ENCODE data around the gene TAF4B.

TAF4B gene

DNA sequence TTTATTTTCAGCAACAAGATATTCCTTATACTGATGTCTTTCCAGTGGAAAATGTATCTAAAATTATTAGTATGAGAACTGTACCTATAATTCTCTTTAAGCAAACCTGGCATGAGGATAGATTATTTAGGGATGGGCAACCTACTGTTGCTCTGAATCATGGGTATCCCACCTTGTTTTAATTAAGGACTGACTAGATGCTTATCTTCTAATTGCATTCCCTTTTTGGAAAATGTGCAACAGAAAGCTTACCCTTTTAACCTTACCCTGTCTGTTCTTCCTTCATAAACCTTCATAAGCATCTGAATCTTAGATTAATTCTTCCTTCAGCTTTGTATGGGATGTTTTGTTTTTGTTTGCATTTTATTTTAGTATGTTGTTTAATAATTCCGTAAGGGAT is 110.3 kb downstream of the TAF4B start:
- no peaks in the 10 kb centered on the region for H4K20me1 ChIP-seq (ENCODE audit: insufficient read depth)
- H3K36me3 ChIP-seq (ENCODE audit: insufficient read depth), result no peaks in the 10 kb centered on the region; the same call in none of the 2 replicates
- H3K4me2 ChIP-seq, result no peak overlapping the region
- no peak overlapping the region for H2AFZ ChIP-seq (ENCODE audit: low read depth)
- H3K27ac ChIP-seq, result no peak overlapping the region
- no peaks in the 10 kb centered on the region for H3K79me2 ChIP-seq (ENCODE audit: insufficient read depth, low read depth)
- H3K27me3 ChIP-seq (ENCODE audit: insufficient read depth, low read depth), result no peaks in the 10 kb centered on the region
- no peak overlapping the region for H3K4me3 ChIP-seq (IDR thresholded peaks at IDR 0.05; ENCODE audit: insufficient read depth, low read depth, low read length)
- H3K9ac ChIP-seq, result no peak overlapping the region
- TF ChIP-seq, protein P1, sequence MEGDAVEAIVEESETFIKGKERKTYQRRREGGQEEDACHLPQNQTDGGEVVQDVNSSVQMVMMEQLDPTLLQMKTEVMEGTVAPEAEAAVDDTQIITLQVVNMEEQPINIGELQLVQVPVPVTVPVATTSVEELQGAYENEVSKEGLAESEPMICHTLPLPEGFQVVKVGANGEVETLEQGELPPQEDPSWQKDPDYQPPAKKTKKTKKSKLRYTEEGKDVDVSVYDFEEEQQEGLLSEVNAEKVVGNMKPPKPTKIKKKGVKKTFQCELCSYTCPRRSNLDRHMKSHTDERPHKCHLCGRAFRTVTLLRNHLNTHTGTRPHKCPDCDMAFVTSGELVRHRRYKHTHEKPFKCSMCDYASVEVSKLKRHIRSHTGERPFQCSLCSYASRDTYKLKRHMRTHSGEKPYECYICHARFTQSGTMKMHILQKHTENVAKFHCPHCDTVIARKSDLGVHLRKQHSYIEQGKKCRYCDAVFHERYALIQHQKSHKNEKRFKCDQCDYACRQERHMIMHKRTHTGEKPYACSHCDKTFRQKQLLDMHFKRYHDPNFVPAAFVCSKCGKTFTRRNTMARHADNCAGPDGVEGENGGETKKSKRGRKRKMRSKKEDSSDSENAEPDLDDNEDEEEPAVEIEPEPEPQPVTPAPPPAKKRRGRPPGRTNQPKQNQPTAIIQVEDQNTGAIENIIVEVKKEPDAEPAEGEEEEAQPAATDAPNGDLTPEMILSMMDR (conservative IDR thresholded peaks at IDR 0.05; ENCODE audit: low read depth, low read length), result no peak
- no peaks in the 10 kb centered on the region for H3K4me1 ChIP-seq (ENCODE audit: low read depth, poor library complexity, severe bottlenecking)

DNA sequence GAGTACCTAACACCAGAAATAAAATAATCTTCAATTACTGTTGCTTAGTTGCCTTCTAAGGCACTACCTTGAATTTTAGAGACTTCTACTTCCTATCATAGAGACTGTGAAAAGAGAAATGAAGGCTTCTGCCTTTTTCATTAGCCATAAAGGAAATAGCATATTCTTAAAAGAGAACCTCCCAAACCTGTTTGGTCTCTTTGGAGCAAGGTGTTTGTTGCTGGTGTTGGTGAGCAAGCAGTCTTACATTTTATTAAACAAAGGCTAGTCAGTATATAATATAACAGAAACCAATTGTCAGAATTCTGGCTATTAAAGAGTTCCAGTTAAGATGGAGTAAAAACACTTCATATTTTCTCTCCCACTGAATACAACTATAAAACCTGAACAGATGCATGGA is 116.4 kb downstream of the TAF4B start:
- H3K4me3 ChIP-seq (IDR thresholded peaks at IDR 0.05; ENCODE audit: insufficient read depth, low read depth, low read length), result no peak overlapping the region
- H3K4me1 ChIP-seq (ENCODE audit: low read depth, poor library complexity, severe bottlenecking), result no peaks in the 10 kb centered on the region
- no peak overlapping the region for H3K4me2 ChIP-seq
- H3K27me3 ChIP-seq (ENCODE audit: insufficient read depth, low read depth), result no peaks in the 10 kb centered on the region
- H2AFZ ChIP-seq (ENCODE audit: low read depth), result no peak overlapping the region
- no peak overlapping the region for H3K27ac ChIP-seq
- no peaks in the 10 kb centered on the region; the same call in none of the 2 replicates for H3K36me3 ChIP-seq (ENCODE audit: insufficient read depth)
- TF ChIP-seq, protein P1 (conservative IDR thresholded peaks at IDR 0.05; ENCODE audit: low read depth, low read length), result no peak
- H3K9ac ChIP-seq, result no peak overlapping the region
- no peaks in the 10 kb centered on the region for H3K79me2 ChIP-seq (ENCODE audit: insufficient read depth, low read depth)
- H4K20me1 ChIP-seq (ENCODE audit: insufficient read depth), result no peaks in the 10 kb centered on the region

DNA sequence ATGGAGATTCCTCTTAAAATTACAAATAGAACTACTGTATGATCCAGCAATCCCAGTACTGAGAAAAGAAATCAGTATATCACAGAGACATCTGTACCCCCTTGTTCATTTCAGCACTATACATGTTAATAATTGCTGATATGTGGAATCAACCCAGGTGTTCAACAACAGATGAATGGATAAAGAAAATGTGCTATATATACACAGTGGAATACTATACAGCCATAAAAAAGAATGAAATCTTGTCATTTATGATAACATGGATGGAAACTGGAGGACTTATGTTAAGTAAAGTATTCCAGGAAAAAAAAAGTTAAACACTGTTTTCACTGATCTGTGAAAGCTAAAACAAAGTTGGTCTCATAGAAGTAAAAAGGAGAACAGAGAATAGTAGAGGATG is 124.7 kb downstream of the TAF4B start:
- TF ChIP-seq, protein P1 (conservative IDR thresholded peaks at IDR 0.05; ENCODE audit: low read depth, low read length), result no peak
- Histone ChIP-seq H3K9ac (no peak overlapping the region), H4K20me1 (ENCODE audit: insufficient read depth) (no peaks in the 10 kb centered on the region), H2AFZ (ENCODE audit: low read depth) (no peak overlapping the region), H3K36me3 (ENCODE audit: insufficient read depth) (no peaks in the 10 kb centered on the region), H3K79me2 (ENCODE audit: insufficient read depth, low read depth) (no peaks in the 10 kb centered on the region; the same call in 1 of the 2 replicates), H3K4me2 (no peak overlapping the region), H3K27me3 (ENCODE audit: insufficient read depth, low read depth) (no peaks in the 10 kb centered on the region), H3K27ac (no peak overlapping the region), H3K4me3 (IDR thresholded peaks at IDR 0.05; ENCODE audit: insufficient read depth, low read depth, low read length) (no peak overlapping the region), H3K4me1 (ENCODE audit: low read depth, poor library complexity, severe bottlenecking) (peaks cover 39% of the 10 kb centered on the region)

DNA sequence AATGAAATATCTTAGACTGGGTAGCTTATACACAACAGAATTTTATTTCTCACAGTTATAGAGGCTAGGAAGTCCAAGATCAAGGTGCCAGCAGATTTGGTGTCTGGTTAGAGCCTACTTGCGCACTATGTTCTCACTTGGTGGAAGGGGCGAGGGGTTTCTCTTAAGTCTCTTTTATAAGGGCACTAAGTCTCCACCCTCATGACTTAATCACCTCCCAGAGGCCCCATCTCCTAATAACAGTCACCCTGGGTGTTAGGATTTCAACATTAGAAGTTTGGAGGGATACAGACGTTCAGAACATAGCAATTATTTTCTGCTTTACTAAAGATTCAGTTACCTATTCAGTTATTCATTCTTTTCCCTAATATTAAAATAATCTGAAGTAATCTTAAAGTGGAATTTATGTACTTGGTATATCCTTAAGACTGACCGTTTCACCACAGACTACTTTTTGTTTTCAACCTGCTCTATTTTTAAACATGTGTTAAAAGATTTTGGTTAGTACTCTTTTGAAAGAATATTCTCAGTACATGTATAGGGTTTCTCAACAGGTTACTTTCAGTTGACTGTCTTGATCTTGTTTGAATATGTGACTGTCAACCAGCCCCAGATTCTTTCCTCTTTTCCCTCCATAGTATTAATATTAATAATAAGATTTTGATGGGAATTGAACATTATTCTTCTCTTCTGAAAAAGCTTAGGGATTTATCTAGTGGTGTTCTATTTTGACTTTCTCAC is 130.0 kb downstream of the TAF4B start:
- H2AFZ ChIP-seq (ENCODE audit: low read depth), result no peak overlapping the region
- peaks cover 23% of the 10 kb centered on the region; the same call in 1 of the 2 replicates for H3K79me2 ChIP-seq (ENCODE audit: insufficient read depth, low read depth)

More for the DNA sequence above, 130.0 kb downstream of the TAF4B start:
- Histone ChIP-seq H3K4me1 (ENCODE audit: low read depth, poor library complexity, severe bottlenecking) (peaks cover 91% of the 10 kb centered on the region), H3K9ac (peak overlapping the region; percentile 38; the same call in 1 of the 2 replicates), H3K27ac (peak overlapping the region; percentile 84), H3K36me3 (ENCODE audit: insufficient read depth) (peaks cover 8% of the 10 kb centered on the region; the same call in 1 of the 2 replicates), H3K4me3 (IDR thresholded peaks at IDR 0.05; ENCODE audit: insufficient read depth, low read depth, low read length) (no peak overlapping the region), H3K4me2 (peak overlapping the region; percentile 89), H3K27me3 (ENCODE audit: insufficient read depth, low read depth) (no peaks in the 10 kb centered on the region), H4K20me1 (ENCODE audit: insufficient read depth) (no peaks in the 10 kb centered on the region)
- TF ChIP-seq, protein P1 (conservative IDR thresholded peaks at IDR 0.05; ENCODE audit: low read depth, low read length), result no peak

Data from KMS-11 (cell line).